Measurements from ENCODE around the gene C11orf68. TPM values are rescaled to one million over a fixed set of nuclear protein-coding genes. Genes with fewer than 3 reads are reported as not detected.
A peak's percentile ranks its signal among the peaks of the same experiment; 100 is the strongest.

Gene C11orf68
- polyA plus RNA-seq, 3 donors, result 21.8 to 31.5 (median 22.8) TPM

- peaks cover 31% of the 10 kb centered on the region for H3K4me1 Mint-ChIP-seq
- Histone ChIP-seq H3K4me1 (ENCODE audit: control insufficient read depth in 1 of 2, insufficient read depth in 2 of 2, low read length in 2 of 2) (peaks cover 25 to 34% of the 10 kb centered on the region in 2 donors), H3K27ac (ENCODE audit: low read depth in 1 of 2, low read length in 2 of 2) (no peak overlapping the region), H3K27me3 (ENCODE audit: control insufficient read depth in 2 of 2, insufficient read depth in 2 of 2, low read length in 2 of 2) (no peaks in the 10 kb centered on the region), H3K4me3 (replicated peaks in 1 of 3; ENCODE audit: low read depth in 2 of 3, low read length in 3 of 3) (no peak overlapping the region), H3K9me3 (replicated peaks in 1 of 2; ENCODE audit: control insufficient read depth in 1 of 2, insufficient read depth in 1 of 2, low read length in 2 of 2) (no peaks in the 10 kb centered on the region), H3K79me2 (ENCODE audit: insufficient read depth, low read length) (peaks cover 6% of the 10 kb centered on the region), H3K4me2 (replicated peaks; ENCODE audit: extremely low read depth, low read length, poor library complexity, severe bottlenecking) (no peak overlapping the region), H3K36me3 (replicated peaks in 1 of 2; ENCODE audit: control insufficient read depth in 1 of 2, insufficient read depth in 2 of 2, low read length in 2 of 2) (peaks cover 12 to 28% of the 10 kb centered on the region in 2 donors), H4K20me1 (ENCODE audit: insufficient read depth, low read length) (no peaks in the 10 kb centered on the region), H3K9ac (ENCODE audit: insufficient read depth, low read length, poor library complexity, severe bottlenecking) (no peak overlapping the region), H2AFZ (ENCODE audit: insufficient read depth, low read depth, low read length, poor library complexity, severe bottlenecking) (no peak overlapping the region)
- TF ChIP-seq, protein P1, sequence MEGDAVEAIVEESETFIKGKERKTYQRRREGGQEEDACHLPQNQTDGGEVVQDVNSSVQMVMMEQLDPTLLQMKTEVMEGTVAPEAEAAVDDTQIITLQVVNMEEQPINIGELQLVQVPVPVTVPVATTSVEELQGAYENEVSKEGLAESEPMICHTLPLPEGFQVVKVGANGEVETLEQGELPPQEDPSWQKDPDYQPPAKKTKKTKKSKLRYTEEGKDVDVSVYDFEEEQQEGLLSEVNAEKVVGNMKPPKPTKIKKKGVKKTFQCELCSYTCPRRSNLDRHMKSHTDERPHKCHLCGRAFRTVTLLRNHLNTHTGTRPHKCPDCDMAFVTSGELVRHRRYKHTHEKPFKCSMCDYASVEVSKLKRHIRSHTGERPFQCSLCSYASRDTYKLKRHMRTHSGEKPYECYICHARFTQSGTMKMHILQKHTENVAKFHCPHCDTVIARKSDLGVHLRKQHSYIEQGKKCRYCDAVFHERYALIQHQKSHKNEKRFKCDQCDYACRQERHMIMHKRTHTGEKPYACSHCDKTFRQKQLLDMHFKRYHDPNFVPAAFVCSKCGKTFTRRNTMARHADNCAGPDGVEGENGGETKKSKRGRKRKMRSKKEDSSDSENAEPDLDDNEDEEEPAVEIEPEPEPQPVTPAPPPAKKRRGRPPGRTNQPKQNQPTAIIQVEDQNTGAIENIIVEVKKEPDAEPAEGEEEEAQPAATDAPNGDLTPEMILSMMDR (IDR thresholded peaks at IDR 0.05), result no peak
- no peaks in the 10 kb centered on the region for H3K9me3 Mint-ChIP-seq
- H3K4me3 Mint-ChIP-seq, result no peak overlapping the region
- peak overlapping the region in 2 of 7 donors; percentile 13 to 24 for H3K27ac Mint-ChIP-seq
- H3K36me3 Mint-ChIP-seq, result peaks cover 26 to 30% of the 10 kb centered on the region in 2 donors
- WGBS (ENCODE audit: insufficient coverage), result 100% methylated on average over 1 of the region's 2 CpGs
- no peak for DNase-seq
- peaks cover 0 to 1% (median under 1%) of the 10 kb centered on the region in 3 donors for H3K27me3 Mint-ChIP-seq (ENCODE audit: low read depth in 3 of 3)
- intact Hi-C loops (cut with micrococcal nuclease), result loop anchor here in 1 of 2 donors (5.0 kb wide), 1 partner anchor 38 kb away; the partner anchor contains the start of gene FIBP
Measured at GRCh38 chr11:65925397-65925796, 6.5 kb upstream of the C11orf68 start.

GRCh38 chr11:65922565-65922964 is 3.7 kb upstream of the C11orf68 start:
- peak overlapping the region in 2 of 7 donors; percentile 42 to 51 for H3K27ac Mint-ChIP-seq
- H3K79me2 ChIP-seq (ENCODE audit: insufficient read depth, low read length), result peaks cover 29% of the 10 kb centered on the region
- no peak overlapping the region for H3K4me2 ChIP-seq (replicated peaks; ENCODE audit: extremely low read depth, low read length, poor library complexity, severe bottlenecking)
- peaks cover 29% of the 10 kb centered on the region for H3K4me1 Mint-ChIP-seq
- H3K4me3 Mint-ChIP-seq, result peak overlapping the region in 1 of 2 donors; percentile 9
- H3K4me3 ChIP-seq (replicated peaks in 1 of 3; ENCODE audit: low read depth in 2 of 3, low read length in 3 of 3), result no peak overlapping the region
- no peaks in the 10 kb centered on the region for H3K27me3 ChIP-seq (ENCODE audit: control insufficient read depth in 2 of 2, insufficient read depth in 2 of 2, low read length in 2 of 2)
- no peak overlapping the region for H3K27ac ChIP-seq (ENCODE audit: low read depth in 1 of 2, low read length in 2 of 2)
- intact Hi-C loops (cut with micrococcal nuclease), result loop anchor here in 1 of 2 donors (5.0 kb wide), 2 partner anchors 35 to 40 kb away; partner anchors contain the start of genes FIBP and SART1
- peaks cover 26 to 30% of the 10 kb centered on the region in 2 donors for H3K36me3 Mint-ChIP-seq
- no peak overlapping the region for H2AFZ ChIP-seq (ENCODE audit: insufficient read depth, low read depth, low read length, poor library complexity, severe bottlenecking)
- TF ChIP-seq, protein P1 (IDR thresholded peaks at IDR 0.05), result no peak
- peaks cover 29 to 38% of the 10 kb centered on the region in 2 donors for H3K4me1 ChIP-seq (ENCODE audit: control insufficient read depth in 1 of 2, insufficient read depth in 2 of 2, low read length in 2 of 2)
- peaks cover 12 to 28% of the 10 kb centered on the region in 2 donors for H3K36me3 ChIP-seq (replicated peaks in 1 of 2; ENCODE audit: control insufficient read depth in 1 of 2, insufficient read depth in 2 of 2, low read length in 2 of 2)
- no peaks in the 10 kb centered on the region for H3K9me3 Mint-ChIP-seq
- peaks cover 0 to 2% (median 1%) of the 10 kb centered on the region in 3 donors for H3K27me3 Mint-ChIP-seq (ENCODE audit: low read depth in 3 of 3)
- H3K9ac ChIP-seq (ENCODE audit: insufficient read depth, low read length, poor library complexity, severe bottlenecking), result no peak overlapping the region
- 27% methylated on average over 2 of the region's 3 CpGs for WGBS (ENCODE audit: insufficient coverage)
- H4K20me1 ChIP-seq (ENCODE audit: insufficient read depth, low read length), result no peaks in the 10 kb centered on the region
- no peaks in the 10 kb centered on the region for H3K9me3 ChIP-seq (replicated peaks in 1 of 2; ENCODE audit: control insufficient read depth in 1 of 2, insufficient read depth in 1 of 2, low read length in 2 of 2)
- DNase-seq, result no peak

All from CD14-positive monocyte (primary cell).